GM19463 (cell line): ENCODE data around the gene SPANXN2.
A peak's percentile ranks its signal among the peaks of the same experiment; 100 is the strongest.
"Not testable (repeated sequence)": the region's sequence is repeated elsewhere in the genome, so short reads cannot be mapped to it uniquely, and the experiment has no call there.

Experiments used
- ATAC-seq: cut with Tn5 transposase; IDR thresholded peaks from one replicate; pipeline ENCODE4 v1.9.1; 2021; ENCODE audit warnings: mild to moderate bottlenecking, moderate library complexity; ENCODE audit not compliant: unreplicated experiment

Gene SPANXN2, protein sequence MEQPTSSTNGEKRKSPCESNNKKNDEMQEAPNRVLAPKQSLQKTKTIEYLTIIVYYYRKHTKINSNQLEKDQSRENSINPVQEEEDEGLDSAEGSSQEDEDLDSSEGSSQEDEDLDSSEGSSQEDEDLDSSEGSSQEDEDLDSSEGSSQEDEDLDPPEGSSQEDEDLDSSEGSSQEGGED

DNA sequence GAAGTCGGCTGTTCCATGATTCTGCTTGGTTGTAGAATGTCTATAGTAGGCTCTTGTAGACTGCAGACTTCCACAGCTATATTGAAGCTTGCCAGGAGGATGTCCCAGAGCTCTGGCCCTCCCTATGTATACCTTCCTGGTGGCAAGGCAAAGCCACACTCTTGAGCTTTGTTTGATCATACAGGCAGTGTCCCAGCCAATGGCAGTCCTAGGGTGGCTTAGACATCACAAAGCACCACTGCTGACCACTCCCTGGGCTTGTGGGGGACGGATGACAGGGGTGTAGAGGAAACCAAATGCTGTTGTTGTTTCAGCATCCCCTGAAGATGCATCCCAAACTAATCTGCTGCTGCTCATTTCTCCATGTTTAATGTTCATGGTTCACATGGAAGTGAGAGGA lies at the start of gene SPANXN2:
Gene SPANXN2, minus strand, starts transcription at position 101 of the 400 bp plus-strand sequence. Its CDS starts 84 bp downstream, at position 17.
- not testable (repeated sequence) for ATAC-seq

DNA sequence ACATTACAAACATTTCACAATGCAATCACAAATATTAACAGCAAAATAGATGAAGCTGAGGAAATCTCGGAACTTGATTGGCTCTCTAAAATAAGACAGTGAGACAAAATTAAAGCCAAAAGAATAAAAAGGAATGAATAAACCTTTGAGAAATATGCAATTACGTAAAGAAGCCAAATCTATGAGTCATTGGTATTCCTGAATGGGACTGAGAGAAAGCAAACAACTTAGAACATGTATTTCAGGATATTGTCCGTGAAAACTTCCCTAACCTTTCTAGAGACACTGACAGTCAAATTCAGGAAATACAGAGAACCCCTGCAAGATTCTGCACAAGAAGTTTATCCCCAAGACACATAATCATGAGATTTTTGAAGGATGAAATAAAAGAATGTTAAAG lies 48.4 kb upstream of the SPANXN2 start:
- ATAC-seq: no peak

DNA sequence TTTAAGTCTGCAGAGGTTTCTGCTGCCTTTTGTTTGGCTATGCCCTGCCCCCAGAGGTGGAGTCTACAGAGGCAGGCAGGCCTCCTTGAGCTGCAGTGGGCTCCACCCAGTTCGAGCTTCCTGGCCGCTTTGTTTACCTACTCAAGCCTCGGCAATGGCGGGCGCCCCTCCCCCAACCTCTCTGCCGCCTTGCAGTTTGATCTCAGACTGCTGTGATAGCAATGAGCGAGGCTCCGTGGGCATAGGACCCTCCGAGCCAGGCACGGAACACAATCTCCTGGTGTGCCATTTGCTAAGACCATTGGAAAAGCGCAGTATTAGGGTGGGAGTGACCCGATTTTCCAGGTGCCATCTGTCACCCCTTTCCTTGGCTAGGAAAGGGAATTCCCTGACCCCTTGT lies 47.2 kb upstream of the SPANXN2 start:
- ATAC-seq: not testable (repeated sequence)

DNA sequence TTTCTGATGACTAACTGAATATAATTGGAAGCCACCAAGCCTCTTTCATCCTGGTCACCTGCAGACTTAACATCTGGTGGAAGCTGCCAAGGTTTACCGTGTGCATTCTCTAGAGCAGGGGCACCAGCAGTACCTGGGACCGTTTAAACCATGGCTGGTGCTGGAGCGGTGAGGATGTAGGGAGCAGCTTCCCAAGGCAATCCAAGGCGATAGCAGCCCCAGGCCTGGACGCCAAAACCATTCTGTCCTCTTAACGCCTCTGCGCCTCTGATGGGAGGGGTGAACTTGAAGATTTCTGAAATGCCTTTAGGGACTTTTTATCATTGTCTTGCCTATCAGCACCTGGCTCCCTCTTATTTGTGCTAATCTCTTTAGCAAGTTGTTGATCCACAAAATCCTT lies 37.3 kb upstream of the SPANXN2 start:
- ATAC-seq: no peak

DNA sequence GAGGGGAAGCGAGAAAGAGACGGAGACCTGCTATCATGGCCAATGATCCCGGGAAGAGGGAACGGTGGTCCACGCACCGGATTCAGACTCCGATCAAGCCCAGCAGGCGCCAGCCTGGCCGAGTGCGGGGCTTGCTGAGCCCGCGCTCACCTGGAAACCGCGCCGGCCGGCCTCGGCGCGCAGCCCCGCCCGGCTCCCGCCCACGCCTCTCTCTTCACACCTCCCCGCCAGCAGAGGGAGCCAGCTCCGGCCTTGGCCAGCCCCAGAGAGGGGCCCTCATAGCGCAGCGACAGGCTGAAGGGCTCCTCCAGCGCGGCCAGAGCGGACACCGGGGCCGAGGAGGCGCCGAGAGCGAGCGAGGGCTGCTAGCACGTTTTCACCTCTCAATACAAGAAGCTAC lies 36.8 kb upstream of the SPANXN2 start:
- ATAC-seq: no peak

DNA sequence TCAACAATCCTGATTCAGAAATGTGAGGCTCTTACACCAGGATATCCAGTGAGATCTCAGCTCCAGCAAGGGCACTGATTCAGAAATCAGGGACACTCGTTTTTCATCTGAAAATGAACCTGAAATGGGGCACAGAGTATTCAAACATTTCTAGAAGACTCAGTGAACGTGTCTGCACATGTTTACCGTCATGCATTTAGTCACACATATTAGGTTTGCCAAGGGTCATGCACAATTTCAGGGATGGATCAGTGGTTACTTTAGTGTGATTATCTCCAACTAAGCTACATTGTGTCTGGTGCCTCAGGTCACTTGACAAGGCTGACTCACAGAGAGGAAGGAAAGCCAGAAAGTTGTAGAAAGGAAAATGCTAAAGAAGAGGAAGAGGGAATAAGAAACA lies 33.6 kb upstream of the SPANXN2 start:
- no peak for ATAC-seq

DNA sequence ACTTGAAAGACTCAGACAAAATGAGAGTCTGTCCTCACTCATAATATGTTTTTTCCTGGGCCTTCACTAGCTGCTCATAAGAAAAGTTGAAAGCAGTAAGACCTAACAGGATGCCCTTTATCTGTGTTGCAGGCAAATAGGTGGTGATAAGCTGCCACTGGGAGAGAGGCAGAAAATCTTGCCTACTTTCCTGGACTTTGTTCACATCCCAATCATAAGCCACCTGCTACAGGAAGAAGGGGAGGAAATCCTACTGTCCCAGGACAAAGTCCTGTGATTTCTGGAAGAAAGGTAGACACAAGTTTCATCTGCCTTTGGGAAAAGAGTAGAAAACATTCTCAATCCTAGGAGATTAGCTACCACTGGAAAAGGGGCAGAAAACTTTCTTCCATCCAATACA lies 13.3 kb upstream of the SPANXN2 start:
- ATAC-seq: no peak

DNA sequence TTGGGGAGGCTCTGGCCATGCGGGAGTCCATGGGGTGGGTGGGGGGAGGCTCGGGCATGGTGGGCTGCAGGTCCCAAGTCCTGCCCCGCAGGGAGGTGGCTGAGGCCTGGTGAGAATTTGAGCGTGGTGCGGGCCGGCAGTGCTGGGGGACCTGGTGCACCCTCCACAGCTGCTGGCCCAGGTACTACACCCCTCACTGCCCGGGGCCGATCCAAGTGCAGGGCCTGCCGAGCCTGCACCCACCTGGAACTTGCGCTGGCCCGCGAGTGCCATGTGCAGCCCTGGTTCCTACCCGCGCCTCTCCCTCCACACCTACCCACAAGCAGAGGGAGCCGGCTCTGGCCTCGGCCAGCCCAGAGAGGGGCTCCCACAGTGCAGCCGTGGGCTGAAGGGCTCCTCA lies 5.7 kb upstream of the SPANXN2 start:
- ATAC-seq: no peak

DNA sequence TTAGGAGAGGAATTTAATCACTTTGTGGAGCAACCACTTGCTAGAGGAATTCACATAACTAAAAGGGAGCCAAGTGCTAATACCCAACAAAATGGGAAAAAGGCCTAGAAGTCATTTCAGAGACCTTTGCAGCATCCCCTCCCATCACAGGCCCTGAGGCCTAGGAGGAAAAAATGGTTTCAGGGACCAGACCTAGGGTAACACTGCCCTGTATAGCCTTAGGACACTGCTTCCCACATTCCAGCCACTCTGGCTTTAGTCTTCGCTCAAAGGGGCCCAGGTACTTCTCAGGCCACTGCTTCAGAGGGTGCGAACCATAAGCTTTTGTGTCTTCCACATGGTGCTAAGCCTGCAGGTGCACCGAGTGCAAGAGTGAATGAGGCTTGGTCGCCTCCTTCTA lies 19.1 kb downstream of the SPANXN2 start:
- no peak for ATAC-seq

DNA sequence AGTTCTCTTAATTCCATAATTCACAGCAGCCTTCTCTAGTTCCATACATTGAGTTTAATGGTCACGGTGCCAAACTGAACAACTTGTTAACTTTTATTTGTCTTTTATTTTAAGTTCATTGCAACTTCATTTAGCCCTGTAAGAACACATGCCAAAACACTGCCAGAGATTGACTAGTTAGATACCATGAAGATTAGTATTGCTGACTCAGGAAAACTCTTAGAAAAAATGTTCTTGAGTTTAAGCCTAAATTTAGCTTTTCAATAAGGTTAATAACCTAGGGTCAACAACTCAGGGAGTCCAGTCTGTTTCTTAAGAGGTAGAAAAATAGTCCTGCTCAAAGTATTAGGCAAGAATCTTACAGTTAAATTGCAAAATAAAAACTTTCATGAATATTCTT lies 25.7 kb downstream of the SPANXN2 start:
- no peak for ATAC-seq

DNA sequence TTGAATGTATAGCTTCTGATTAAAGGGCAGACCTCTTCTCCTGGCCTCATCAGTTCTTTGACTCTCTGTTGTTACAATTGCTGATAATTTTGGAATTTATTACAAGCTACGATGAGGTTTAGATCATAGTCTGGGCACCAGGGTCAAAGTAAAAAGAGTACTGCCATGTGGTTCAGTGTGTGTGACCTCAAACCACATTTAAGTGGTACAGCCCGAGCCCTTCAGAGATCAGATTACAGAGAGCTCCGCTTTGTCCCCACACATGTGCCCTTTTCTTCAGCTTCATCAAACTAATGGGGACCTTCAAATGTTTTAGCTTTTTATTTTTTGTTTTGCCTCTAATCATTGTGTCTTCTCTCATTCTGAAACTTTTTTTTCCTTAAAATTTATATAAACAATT lies 37.1 kb downstream of the SPANXN2 start:
- no peak for ATAC-seq

DNA sequence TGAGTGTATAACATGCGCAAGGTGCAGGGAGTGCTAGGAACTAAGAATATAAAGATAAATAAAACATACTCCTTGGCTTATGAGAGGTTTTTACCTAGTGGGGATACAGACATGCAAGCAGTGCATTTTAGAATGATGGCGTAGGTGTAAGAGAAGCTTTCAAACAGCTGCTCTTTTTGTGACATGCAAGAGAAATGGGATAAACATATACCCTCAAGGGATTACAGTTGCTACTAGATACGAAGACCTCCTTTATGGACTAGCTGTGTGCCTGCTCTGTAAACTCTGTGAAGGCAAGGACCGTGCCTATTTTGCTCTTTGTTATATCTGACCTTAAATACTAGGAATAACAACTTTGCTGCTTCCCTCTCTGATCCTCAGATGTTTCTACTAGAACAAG lies 45.6 kb downstream of the SPANXN2 start:
- ATAC-seq: no peak

DNA sequence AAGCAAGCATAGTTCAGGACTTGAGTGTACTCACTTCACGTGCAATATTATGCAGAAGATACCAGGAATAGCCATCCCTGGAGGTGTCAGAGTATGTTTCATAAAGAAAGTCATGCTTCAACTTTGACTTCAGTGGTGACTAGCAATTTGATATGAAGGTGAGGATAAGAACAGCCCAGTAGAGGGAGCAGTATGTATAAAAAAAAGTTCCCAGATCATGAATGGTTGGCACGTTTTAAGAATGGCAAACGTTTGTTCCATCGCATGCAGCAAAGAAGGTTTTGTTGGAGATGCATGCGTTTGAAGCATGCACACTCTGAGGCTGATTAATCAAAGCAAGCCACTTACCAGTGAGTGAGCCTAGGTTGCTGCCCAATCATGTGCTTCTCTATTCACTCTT lies 51.2 kb downstream of the SPANXN2 start:
- no peak for ATAC-seq

DNA sequence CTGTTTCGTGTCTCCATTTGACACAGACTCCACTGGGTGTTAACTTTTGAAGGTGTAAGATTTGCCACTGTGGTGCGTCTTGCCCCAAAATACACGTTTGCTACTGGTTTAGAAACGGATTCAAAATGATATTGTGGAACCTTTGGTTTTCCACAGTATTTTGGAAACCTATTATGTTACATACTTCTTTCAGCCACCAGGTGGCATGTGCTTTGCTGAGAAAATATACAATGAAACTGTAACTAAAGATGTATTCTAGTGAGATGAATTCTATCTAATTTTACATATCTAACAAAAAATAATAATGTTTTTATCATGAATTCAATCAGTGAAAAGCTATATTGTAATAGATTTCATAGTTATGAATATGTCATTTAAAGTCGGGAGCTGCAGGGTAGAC lies 56.2 kb downstream of the SPANXN2 start:
- ATAC-seq: peak; percentile 54

DNA sequence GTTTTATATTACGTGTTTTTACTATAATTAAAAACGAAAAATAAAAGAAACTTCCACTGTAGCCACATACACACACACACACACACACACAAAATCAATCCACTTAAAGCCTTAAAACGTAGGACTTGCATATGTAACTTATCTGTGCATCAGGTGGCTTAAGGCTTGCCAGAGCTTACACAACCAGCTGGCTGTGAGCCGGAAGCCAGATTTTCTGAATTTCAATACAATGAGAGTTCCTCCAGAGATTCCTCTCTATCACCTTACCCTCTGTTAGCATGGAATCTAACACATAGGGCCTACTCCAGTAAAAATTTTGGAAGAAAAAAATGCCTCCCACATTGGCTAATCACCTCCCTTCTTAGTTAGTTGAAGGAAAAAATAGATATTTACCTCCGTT lies 56.8 kb downstream of the SPANXN2 start:
- no peak for ATAC-seq
